Endothelial cell of umbilical vein (primary cell): ENCODE results near the gene MBD5. TPM values are rescaled to one million over a fixed set of nuclear protein-coding genes. Genes with fewer than 3 reads are reported as not detected.

Experiments
- BruUV-seq: library from RNA; stranded (reverse); fragments of 400-500 nt; replicated peaks from 2 replicates; lab custom pipeline; 2021; lab: Mats Ljungman, UMichigan
- CTCF ChIA-PET: fragments of 300-600, 350-600 bp; sonication (Branson Sonifier 250); formaldehyde crosslinking; loops from one replicate; lab custom pipeline; 2021; ENCODE audit warnings: antibody characterized with exemption, inconsistent platforms; lab: Charles Lee
- POLR2A ChIA-PET: fragments of 300-600, 350-600 bp; sonication (Branson Sonifier 250); formaldehyde crosslinking; loops from one replicate; lab custom pipeline; 2021; ENCODE audit warnings: antibody characterized with exemption, inconsistent platforms; lab: Charles Lee
- DNase-seq: peaks from one replicate; pipeline ENCODE4 v3.0.0-alpha.2; 2011; ENCODE audit warnings: low read depth, low spot score
- FAIRE-seq: peaks from 2 replicates; lab custom pipeline; 2011; peaks lifted over from hg19 to GRCh38; lab: Jason Lieb, UNC
- H2AFZ ChIP-seq: 2 replicates; pipeline ENCODE4 v1.6.0; 2012; ENCODE audit warnings: low read depth, low read length, control low read depth, inconsistent platforms
- H3K27ac ChIP-seq: 2 replicates; pipeline ENCODE4 v1.5.1; 2011; ENCODE audit warnings: low read depth, mild to moderate bottlenecking, control low read depth, low read length, moderate library complexity; ENCODE audit not compliant: insufficient read depth
- H3K27me3 ChIP-seq, 2 experiments: 2 replicates each; pipeline versions ENCODE4 v1.6.0 to v1.6.1; 2011; ENCODE audit warnings: low read length in 2 of 2, mixed read lengths in 1 of 2; ENCODE audit not compliant: control insufficient read depth in 2 of 2, insufficient read depth in 2 of 2
- H3K36me3 ChIP-seq, 2 experiments: 2 replicates in 1 of 2; 3 replicates in 1 of 2; pipeline ENCODE4 v1.5.1; 2011; ENCODE audit warnings: low read length in 2 of 2, mild to moderate bottlenecking in 1 of 2, moderate library complexity in 1 of 2; ENCODE audit not compliant: control insufficient read depth in 2 of 2, insufficient read depth in 2 of 2; ENCODE audit errors: extremely low read depth in 1 of 2
- H3K4me1 ChIP-seq: 3 replicates; pipeline ENCODE4 v1.5.1; 2011; ENCODE audit warnings: mild to moderate bottlenecking, low read length; ENCODE audit not compliant: control insufficient read depth, insufficient read depth; ENCODE audit errors: extremely low read depth
- H3K4me2 ChIP-seq: 2 replicates; pipeline ENCODE4 v1.6.1; 2011; ENCODE audit warnings: low read length, control low read depth, mixed read lengths; ENCODE audit not compliant: insufficient read depth
- H3K4me3 ChIP-seq, 3 experiments: fragments of 200-600 bp in 1 of 3; sonication (generic), shearing (Covaris generic) in 1 of 3; replicated peaks in 1 of 3; 2 replicates each; pipeline ENCODE4 v1.5.1; 2011 to 2016; ENCODE audit warnings: control low read depth in 3 of 3, low read length in 3 of 3, mild to moderate bottlenecking in 2 of 3, inconsistent platforms in 1 of 3, low read depth in 1 of 3, moderate library complexity in 1 of 3; ENCODE audit not compliant: insufficient read depth in 1 of 3
- H3K79me2 ChIP-seq: 2 replicates; pipeline ENCODE4 v1.6.0; 2012; ENCODE audit warnings: low read length, inconsistent platforms; ENCODE audit not compliant: control insufficient read depth, insufficient read depth
- H3K9ac ChIP-seq: replicated peaks from 2 replicates; pipeline ENCODE3; 2011; ENCODE audit warnings: low read length, control low read depth; ENCODE audit not compliant: insufficient read depth; ENCODE audit errors: extremely low read depth
- H3K9me1 ChIP-seq: replicated peaks from 3 replicates; pipeline ENCODE4 v1.6.0; 2011; ENCODE audit warnings: mild to moderate bottlenecking, low read length; ENCODE audit not compliant: control insufficient read depth, insufficient read depth; ENCODE audit errors: extremely low read depth
- H3K9me3 ChIP-seq: replicated peaks from 2 replicates; pipeline ENCODE4 v1.5.1; 2012; ENCODE audit warnings: low read length, inconsistent platforms; ENCODE audit not compliant: control insufficient read depth, insufficient read depth
- H4K20me1 ChIP-seq: replicated peaks from 2 replicates; pipeline ENCODE3; 2011; ENCODE audit warnings: mild to moderate bottlenecking, low read length; ENCODE audit not compliant: control insufficient read depth, insufficient read depth; ENCODE audit errors: extremely low read depth
- CTCF ChIP-seq, 2 donors: IDR thresholded peaks; 1 replicate in 1 of 2; 2 replicates in 1 of 2; pipeline ENCODE4 v1.5.1; 2011; ENCODE audit warnings: low read length in 2 of 2, mild to moderate bottlenecking in 2 of 2, moderate library complexity in 2 of 2, control low read depth in 1 of 2, inconsistent platforms in 1 of 2, low read depth in 1 of 2; ENCODE audit not compliant: insufficient read depth in 1 of 2; ENCODE audit errors: extremely low read depth in 1 of 2
- EZH2 ChIP-seq: IDR thresholded peaks from 2 replicates; pipeline ENCODE4 v1.6.1; 2012; ENCODE audit warnings: borderline replicate concordance, low read depth, mild to moderate bottlenecking, moderate library complexity, low read length, inconsistent platforms; ENCODE audit not compliant: severe bottlenecking
- FOS ChIP-seq: IDR thresholded peaks from 2 replicates; pipeline ENCODE4 v1.6.1; 2011; ENCODE audit warnings: mild to moderate bottlenecking, low read length, moderate library complexity, borderline replicate concordance; ENCODE audit not compliant: insufficient read depth
- GATA2 ChIP-seq: IDR thresholded peaks from 2 replicates; pipeline ENCODE4 v1.7.0; 2011; ENCODE audit warnings: low read depth, mild to moderate bottlenecking, moderate library complexity, mixed read lengths, low read length; ENCODE audit not compliant: insufficient read length, insufficient read depth
- JUN ChIP-seq: IDR thresholded peaks from 2 replicates; pipeline ENCODE4 v1.6.1; 2011; ENCODE audit warnings: borderline replicate concordance, low read depth; ENCODE audit not compliant: insufficient read length, insufficient read depth
- MYC ChIP-seq: IDR thresholded peaks from one replicate; pipeline ENCODE4 v1.6.1; 2011; ENCODE audit warnings: mild to moderate bottlenecking, low read depth, low read length
- POLR2A ChIP-seq: IDR thresholded peaks from 2 replicates; pipeline ENCODE4 v1.6.1; 2012; ENCODE audit warnings: low read depth, mild to moderate bottlenecking, control low read depth, low read length
- POLR2AphosphoS5 ChIP-seq: IDR thresholded peaks from 2 replicates; pipeline ENCODE4 v1.6.1; 2012; ENCODE audit warnings: low read depth, mild to moderate bottlenecking, control low read depth, low read length, moderate library complexity; ENCODE audit not compliant: insufficient read depth
- dilution Hi-C: fragments of 300-500 bp; cut with MboI; formaldehyde crosslinking; loops from one replicate; pipeline ENCODE4 v1.15.0; 2019; ENCODE audit warnings: low sequenced_read_pairs; ENCODE audit not compliant: extremely low pct_ligation_motif_present
- intact Hi-C: fragments of 100-400 bp; cut with micrococcal nuclease; formaldehyde crosslinking; loops from one replicate; pipeline ENCODE4 v1.10.0; 2022
- polyA plus RNA-seq, 4 experiments: library from polyadenylated mRNA; depleted of rRNA in 3 of 4; stranded (reverse) in 3 of 4; unstranded in 1 of 4; fragments of >200 nt; gene quantifications; 2 replicates each; pipeline versions ENCODE4 v1.2.1 to v1.2.3, GENCODE V29; 2011 to 2012; ENCODE audit warnings: missing spikeins in 1 of 4
- total RNA-seq: library from RNA; stranded (reverse); gene quantifications from 2 replicates; pipeline ENCODE4 v1.2.3, GENCODE V29; 2021
- TF ChIP-seq, protein P1 (sequence below): IDR thresholded peaks from 2 replicates; pipeline ENCODE4 v1.6.1; 2011; ENCODE audit not compliant: insufficient read depth, insufficient read length

Gene MBD5
- total and polyA plus RNA-seq, 2 donors (not counting 3 experiments of a cell fraction or from before 2014, with no cell fraction given): 11.3 to 37.0 TPM

GRCh38 chr2:148358375-148358774 is 337.5 kb downstream of the MBD5 start:
- Histone ChIP-seq H3K4me2 (no peak overlapping the region), H3K36me3 (no peaks in the 10 kb centered on the region), H3K4me1 (peaks cover 7% of the 10 kb centered on the region), H2AFZ (no peak overlapping the region), H3K9me3 (no peaks in the 10 kb centered on the region), H3K79me2 (no peaks in the 10 kb centered on the region), H3K9ac (no peak overlapping the region), H3K4me3 (no peak overlapping the region), H3K9me1 (no peaks in the 10 kb centered on the region), H4K20me1 (no peaks in the 10 kb centered on the region), H3K27ac (no peak overlapping the region), H3K27me3 (no peaks in the 10 kb centered on the region)
- CTCF ChIA-PET: interaction anchor here (0.6 to 1.7 kb wide), 4 partner anchors 13 to 537 kb away, joined by 3 to 5 read pairs (median 3); no protein-coding TSS in a partner anchor
- no peak for FAIRE-seq
- intact Hi-C loops: no loop called here
- POLR2A ChIA-PET: interaction anchor here (0.7 kb wide), 1 partner anchor 86 kb away, joined by 5 read pairs; no protein-coding TSS in a partner anchor
- DNase-seq: no peak
- no peak for TF ChIP-seq GATA2
- dilution Hi-C loops: no loop called here
- BruUV-seq: no TSS peak

GRCh38 chr2:148360662-148361061 is 339.8 kb downstream of the MBD5 start:
- Histone ChIP-seq H3K4me3 (no peak overlapping the region), H4K20me1 (no peaks in the 10 kb centered on the region), H3K27ac (no peak overlapping the region), H3K9me3 (no peaks in the 10 kb centered on the region), H3K4me1 (peaks cover 7% of the 10 kb centered on the region), H3K36me3 (no peaks in the 10 kb centered on the region), H3K79me2 (no peaks in the 10 kb centered on the region), H3K4me2 (no peak overlapping the region), H3K9ac (no peak overlapping the region), H3K9me1 (no peaks in the 10 kb centered on the region), H2AFZ (no peak overlapping the region), H3K27me3 (no peaks in the 10 kb centered on the region)
- CTCF ChIA-PET: no interaction called here
- intact Hi-C loops (no loop called here), dilution Hi-C loops (no loop called here)
- no TSS peak for BruUV-seq
- POLR2A ChIA-PET: no interaction called here
- no peak for DNase-seq
- no peak for FAIRE-seq
- TF ChIP-seq POLR2A (no peak), GATA2 (no peak), EZH2 (no peak), MYC (no peak), FOS (no peak), POLR2AphosphoS5 (no peak), CTCF (IDR thresholded peaks at IDR 0.05; ENCODE audit: extremely low read depth in 1 of 2, insufficient read depth in 1 of 2, low read depth in 1 of 2, low read length in 2 of 2) (no peak), JUN (no peak)
- TF ChIP-seq, protein P1, sequence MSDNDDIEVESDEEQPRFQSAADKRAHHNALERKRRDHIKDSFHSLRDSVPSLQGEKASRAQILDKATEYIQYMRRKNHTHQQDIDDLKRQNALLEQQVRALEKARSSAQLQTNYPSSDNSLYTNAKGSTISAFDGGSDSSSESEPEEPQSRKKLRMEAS: no peak
